ENCODE data around the gene C1QTNF4. TPM values are rescaled to one million over a fixed set of nuclear protein-coding genes. Genes with fewer than 3 reads are reported as not detected.

Gene C1QTNF4
- total RNA-seq, 4 donors from 2014 or later: 1.2 to 4.4 TPM; not detected in 2

DNA sequence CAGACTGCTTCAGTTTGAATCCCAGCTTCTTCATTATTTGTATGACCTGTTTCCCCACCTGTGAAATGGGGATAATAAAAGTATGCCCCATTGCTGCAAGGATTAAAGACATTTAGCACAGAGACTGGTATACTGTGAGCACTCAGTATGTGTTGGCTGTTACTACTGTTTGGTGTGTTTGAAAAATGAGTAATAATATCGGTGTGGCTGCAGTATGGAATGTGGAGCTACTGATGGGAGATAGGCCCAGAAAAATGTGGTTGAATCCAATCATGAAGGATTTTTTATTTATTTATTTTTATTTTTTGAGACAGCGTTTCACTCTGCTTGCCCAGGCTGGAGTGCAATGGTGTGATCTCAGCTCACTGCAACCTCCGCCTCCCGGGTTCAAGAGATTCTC, 9.1 kb upstream of the C1QTNF4 start:
- Histone ChIP-seq H3K9me3 (no peaks in the 10 kb centered on the region), H3K36me3 (no peaks in the 10 kb centered on the region), H3K4me3 (no peak overlapping the region), H3K27me3 (no peaks in the 10 kb centered on the region), H3K27ac (no peak overlapping the region), H3K4me1 (no peaks in the 10 kb centered on the region)
- DNase-seq: no peak
- TF ChIP-seq, protein P1, sequence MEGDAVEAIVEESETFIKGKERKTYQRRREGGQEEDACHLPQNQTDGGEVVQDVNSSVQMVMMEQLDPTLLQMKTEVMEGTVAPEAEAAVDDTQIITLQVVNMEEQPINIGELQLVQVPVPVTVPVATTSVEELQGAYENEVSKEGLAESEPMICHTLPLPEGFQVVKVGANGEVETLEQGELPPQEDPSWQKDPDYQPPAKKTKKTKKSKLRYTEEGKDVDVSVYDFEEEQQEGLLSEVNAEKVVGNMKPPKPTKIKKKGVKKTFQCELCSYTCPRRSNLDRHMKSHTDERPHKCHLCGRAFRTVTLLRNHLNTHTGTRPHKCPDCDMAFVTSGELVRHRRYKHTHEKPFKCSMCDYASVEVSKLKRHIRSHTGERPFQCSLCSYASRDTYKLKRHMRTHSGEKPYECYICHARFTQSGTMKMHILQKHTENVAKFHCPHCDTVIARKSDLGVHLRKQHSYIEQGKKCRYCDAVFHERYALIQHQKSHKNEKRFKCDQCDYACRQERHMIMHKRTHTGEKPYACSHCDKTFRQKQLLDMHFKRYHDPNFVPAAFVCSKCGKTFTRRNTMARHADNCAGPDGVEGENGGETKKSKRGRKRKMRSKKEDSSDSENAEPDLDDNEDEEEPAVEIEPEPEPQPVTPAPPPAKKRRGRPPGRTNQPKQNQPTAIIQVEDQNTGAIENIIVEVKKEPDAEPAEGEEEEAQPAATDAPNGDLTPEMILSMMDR (IDR thresholded peaks at IDR 0.05): no peak
- TF ChIP-seq POLR2A (IDR thresholded peaks at IDR 0.05): no peak

DNA sequence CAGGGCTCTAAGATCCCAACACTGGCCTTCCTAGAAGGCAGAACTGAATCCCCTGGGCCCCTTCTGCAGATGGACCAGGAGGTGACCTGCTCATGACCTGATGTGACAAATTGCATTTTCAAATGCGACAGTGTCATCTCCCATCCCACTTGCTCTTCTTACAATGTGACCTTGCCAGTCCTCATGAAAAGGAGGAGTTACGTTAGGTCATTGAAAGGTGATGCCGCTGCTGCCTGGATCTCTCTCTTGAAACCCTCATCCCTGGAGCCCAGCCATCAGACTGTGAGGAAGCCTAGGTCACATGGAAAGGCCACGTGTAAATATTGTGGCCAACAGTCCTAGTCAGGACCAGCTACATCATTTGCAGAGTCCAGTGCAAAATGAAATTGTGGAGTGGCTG, 5.7 kb upstream of the C1QTNF4 start:
- H3K36me3 ChIP-seq: no peaks in the 10 kb centered on the region
- TF ChIP-seq, protein P1 (IDR thresholded peaks at IDR 0.05): no peak
- no peak for TF ChIP-seq POLR2A (IDR thresholded peaks at IDR 0.05)
- no peaks in the 10 kb centered on the region for H3K9me3 ChIP-seq
- no peaks in the 10 kb centered on the region for H3K27me3 ChIP-seq
- peak in 1 of 3 donors; percentile 15 for DNase-seq
- no peaks in the 10 kb centered on the region for H3K4me1 ChIP-seq
- no peak overlapping the region for H3K4me3 ChIP-seq
- no peak overlapping the region for H3K27ac ChIP-seq

DNA sequence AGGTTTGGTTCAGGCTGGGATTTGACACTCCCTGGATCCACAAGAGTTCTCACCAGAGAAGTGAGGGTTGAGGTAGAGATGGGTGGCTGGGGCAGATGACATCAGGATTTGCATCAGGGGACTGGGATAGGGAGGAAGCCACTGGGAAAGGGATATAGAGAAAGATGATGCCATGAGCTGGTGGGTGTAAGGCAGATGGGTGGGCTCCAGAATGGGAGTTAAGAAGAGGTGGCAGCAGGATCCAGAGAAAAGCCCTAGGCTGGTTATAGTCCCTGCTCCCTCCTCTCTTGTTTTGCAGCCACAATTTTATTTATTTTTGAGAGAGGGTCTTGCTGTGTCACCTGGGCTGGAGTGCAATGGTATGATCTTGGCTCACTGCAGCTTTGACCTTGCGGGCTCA, 1.8 kb upstream of the C1QTNF4 start:
- no peaks in the 10 kb centered on the region for H3K9me3 ChIP-seq
- H3K4me1 ChIP-seq: peaks cover 0 to 9% (median 7%) of the 10 kb centered on the region in 4 donors
- no peak for DNase-seq
- peaks cover 0 to 17% of the 10 kb centered on the region in 2 donors for H3K27me3 ChIP-seq
- no peak for TF ChIP-seq POLR2A (IDR thresholded peaks at IDR 0.05)
- TF ChIP-seq, protein P1 (IDR thresholded peaks at IDR 0.05): no peak
- H3K27ac ChIP-seq: no peak overlapping the region
- no peak overlapping the region for H3K4me3 ChIP-seq
- H3K36me3 ChIP-seq: no peaks in the 10 kb centered on the region

DNA sequence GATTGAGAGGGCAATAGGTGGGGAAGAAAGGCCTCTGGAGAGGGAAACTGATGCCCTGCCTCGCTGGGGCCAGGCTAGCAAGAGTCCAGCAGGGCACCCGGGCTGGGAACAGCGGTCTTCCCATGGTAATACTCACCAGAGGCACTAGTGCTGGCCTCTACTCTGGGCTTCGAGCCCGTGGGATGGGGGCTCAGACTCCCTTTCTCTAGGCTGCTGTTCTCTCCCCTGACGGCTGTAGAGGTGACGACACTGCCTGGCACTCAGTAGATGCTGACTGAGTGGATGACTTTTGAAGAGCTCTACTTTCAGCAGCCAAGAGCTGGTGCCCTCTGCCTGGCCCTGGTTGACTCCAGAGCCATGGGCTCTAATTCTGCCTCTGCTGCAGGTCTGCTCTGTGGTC, 818 bp upstream of the C1QTNF4 start:
- Histone ChIP-seq H3K36me3 (no peaks in the 10 kb centered on the region), H3K27ac (no peak overlapping the region), H3K9me3 (no peaks in the 10 kb centered on the region), H3K4me1 (peaks cover 0 to 9% (median 7%) of the 10 kb centered on the region in 4 donors), H3K4me3 (no peak overlapping the region), H3K27me3 (peaks cover 0 to 17% of the 10 kb centered on the region in 2 donors)
- TF ChIP-seq, protein P1 (IDR thresholded peaks at IDR 0.05): no peak
- no peak for TF ChIP-seq POLR2A (IDR thresholded peaks at IDR 0.05)
- DNase-seq: no peak

DNA sequence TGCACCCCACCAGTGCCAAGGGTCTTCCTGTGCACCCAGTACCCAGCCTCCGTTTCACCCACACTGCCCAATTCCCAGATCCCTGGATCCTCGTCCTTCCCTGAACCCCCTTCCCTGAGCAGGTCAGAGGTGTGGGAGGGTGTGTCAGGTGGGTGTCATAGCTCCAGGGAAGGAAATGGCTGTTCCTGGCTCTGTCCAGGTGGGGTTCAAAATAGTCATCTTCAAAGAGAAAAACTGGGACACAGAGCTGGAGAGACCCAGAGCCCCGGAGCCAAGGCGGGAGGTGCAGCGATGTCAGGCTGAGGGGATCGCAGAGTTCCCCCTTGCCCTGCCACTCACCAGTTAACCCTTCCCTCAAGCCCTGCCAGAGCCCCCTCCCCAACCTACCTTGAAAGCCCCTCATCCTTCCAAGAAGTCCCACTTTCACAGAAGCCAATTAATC, 698 bp downstream of the C1QTNF4 start:
- Histone ChIP-seq H3K36me3 (no peaks in the 10 kb centered on the region), H3K4me3 (no peak overlapping the region), H3K9me3 (no peaks in the 10 kb centered on the region), H3K4me1 (peaks cover 0 to 13% (median 7%) of the 10 kb centered on the region in 4 donors), H3K27ac (no peak overlapping the region), H3K27me3 (peaks cover 0 to 17% of the 10 kb centered on the region in 2 donors)
- no peak for DNase-seq
- TF ChIP-seq, protein P1 (IDR thresholded peaks at IDR 0.05): no peak
- no peak for TF ChIP-seq POLR2A (IDR thresholded peaks at IDR 0.05)

DNA sequence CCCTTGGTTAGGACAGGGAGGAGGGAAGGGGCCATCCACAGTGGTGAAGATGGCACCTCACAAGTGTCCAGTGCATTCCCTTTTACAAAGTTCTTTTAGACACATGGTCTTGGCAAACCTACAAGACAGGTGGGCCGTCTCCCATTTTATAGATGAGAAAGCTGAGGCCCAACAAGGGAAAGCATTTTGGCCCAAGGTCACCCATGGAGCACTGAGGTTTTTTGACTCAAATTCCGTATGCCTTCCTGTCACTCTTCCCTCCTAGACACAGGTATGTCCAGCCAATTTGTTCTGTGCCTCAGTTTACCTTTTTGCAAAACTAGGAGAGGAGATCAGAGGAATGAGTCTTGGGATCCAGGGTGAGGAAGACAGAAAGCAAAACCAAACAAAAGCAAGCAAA, 1.2 kb downstream of the C1QTNF4 start:
- no peak for DNase-seq
- Histone ChIP-seq H3K4me3 (no peak overlapping the region), H3K27ac (no peak overlapping the region), H3K4me1 (peaks cover 0 to 13% (median 7%) of the 10 kb centered on the region in 4 donors), H3K36me3 (no peaks in the 10 kb centered on the region), H3K27me3 (peaks cover 0 to 17% of the 10 kb centered on the region in 2 donors), H3K9me3 (no peaks in the 10 kb centered on the region)
- TF ChIP-seq, protein P1 (IDR thresholded peaks at IDR 0.05): no peak
- TF ChIP-seq POLR2A (IDR thresholded peaks at IDR 0.05): no peak

All from Peyer's patch (tissue), 4 donors.